COLO829 (cell line): ENCODE results near the gene HIF1A.
"Not testable (repeated sequence)": the region's sequence is repeated elsewhere in the genome, so short reads cannot be mapped to it uniquely, and the experiment has no call there.

Experiments
- DNase-seq: peaks from one replicate; pipeline ENCODE4 v3.0.0; 2012; ENCODE audit warnings: low spot score

HIF1A gene

GRCh38 chr14:61673305-61673704 is 22.0 kb upstream of the HIF1A start:
- no peak for DNase-seq

DNA sequence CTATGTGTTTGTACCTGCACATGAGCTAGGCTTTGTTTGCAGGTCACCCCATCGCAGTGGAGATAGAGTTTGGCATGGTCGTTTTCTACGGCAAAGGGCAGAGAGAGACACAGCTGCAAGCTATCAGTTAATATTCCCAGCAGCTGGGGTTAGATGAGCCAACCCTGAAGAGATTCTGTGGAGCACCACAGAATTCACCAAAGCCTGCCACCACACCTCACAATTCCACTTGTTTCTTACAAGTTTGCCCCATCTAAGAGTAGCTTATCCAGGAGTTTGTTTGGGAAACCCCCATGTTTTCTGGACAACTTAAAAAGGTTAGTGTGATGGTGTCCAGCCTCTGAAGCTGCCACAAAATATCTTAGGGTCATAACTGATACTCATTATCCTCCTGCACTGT is 20.0 kb upstream of the HIF1A start:
- DNase-seq, result no peak

- DNase-seq, result no peak
These were observed 17.8 kb upstream of the HIF1A start for GRCh38 chr14:61677479-61677878.

DNA sequence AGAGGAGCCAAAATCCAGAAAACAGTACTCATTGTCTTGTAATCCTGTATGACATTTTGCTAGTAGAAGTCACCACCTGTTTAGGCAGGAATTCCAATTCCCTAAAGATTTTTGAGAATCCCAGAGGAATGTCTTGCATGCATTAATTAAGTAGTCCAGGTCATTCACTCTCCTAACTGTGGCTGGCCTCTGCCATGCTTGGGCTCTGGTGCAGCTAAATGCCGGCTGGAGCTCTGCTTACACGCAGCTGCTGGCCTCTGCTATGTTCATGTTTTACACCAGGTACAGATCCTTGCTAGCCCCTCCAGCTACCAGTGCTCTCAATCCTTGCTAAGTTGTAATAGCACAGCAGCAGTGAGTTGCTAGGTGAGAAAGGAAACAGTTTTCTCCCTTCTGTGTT is 16.3 kb upstream of the HIF1A start:
- peak; percentile 48 for DNase-seq

DNA sequence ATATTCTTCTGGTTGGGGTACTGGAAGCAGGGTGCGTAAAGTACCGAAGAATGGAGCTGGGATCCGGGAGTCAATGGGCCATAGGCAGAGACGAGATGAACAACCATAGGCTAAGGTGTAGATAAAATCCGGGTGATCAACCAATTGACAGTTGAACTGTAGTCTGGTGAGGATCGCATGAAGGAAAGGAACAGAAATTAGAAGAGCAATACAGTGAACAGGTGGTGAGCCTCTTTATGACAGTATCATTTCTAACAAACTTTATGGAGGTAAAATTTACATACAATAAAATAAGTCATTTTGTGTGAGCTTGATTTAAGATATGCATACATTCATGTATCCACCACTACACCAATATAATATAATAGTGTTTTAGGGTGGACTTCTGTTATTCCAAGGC is 13.9 kb upstream of the HIF1A start:
- DNase-seq, result no peak

- no peak for DNase-seq
These were observed 12.2 kb upstream of the HIF1A start for GRCh38 chr14:61683108-61683507.

- DNase-seq, result no peak
These were observed 5.3 kb upstream of the HIF1A start for GRCh38 chr14:61690039-61690438.

GRCh38 chr14:61690982-61691381 is 4.3 kb upstream of the HIF1A start:
- DNase-seq, result no peak

GRCh38 chr14:61691495-61691894 is 3.8 kb upstream of the HIF1A start:
- no peak for DNase-seq

- no peak for DNase-seq
These were observed 1.3 kb upstream of the HIF1A start for GRCh38 chr14:61694039-61694438.

GRCh38 chr14:61695695-61696527 is 598 bp downstream of the HIF1A start:
- DNase-seq, result peak; percentile 28

GRCh38 chr14:61696753-61697318 is 1.5 kb downstream of the HIF1A start:
- DNase-seq, result no peak

DNA sequence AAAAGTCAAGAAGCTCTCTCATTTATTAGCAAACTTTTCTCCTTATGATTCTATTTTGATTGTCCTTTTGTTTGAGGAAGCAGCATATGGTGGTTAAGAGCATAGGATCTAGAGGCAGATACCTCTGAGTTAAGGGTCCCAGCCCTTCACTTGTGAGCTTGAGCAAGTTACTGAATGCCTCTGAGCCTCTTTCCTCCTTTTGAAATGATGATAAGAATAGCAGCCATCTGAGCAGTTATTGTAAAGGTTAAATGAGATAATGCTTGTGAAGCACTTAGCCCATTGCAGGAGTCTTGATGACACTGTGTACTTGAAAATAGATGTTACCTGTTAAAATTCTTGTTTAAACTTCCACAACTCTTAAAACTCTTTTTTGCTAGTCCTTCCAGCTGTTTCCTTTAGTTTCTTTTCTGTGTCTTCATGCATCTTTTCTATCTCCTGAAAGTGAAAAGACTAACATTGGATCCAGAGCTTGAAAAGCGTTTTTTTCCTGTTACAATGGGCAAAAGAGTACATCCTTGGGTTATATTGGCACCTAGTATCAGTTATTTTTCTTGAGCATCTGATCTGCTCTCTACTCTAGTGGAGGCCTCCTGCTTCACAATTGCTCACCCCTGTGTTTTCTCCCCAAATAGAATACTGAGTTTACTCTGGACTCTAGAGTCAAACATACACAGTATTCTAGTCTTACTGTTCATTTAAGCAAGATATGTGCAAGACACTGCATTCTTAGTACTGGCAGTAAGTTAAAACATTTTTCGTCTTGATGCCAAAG is 3.1 kb downstream of the HIF1A start:
- DNase-seq, result no peak

DNA sequence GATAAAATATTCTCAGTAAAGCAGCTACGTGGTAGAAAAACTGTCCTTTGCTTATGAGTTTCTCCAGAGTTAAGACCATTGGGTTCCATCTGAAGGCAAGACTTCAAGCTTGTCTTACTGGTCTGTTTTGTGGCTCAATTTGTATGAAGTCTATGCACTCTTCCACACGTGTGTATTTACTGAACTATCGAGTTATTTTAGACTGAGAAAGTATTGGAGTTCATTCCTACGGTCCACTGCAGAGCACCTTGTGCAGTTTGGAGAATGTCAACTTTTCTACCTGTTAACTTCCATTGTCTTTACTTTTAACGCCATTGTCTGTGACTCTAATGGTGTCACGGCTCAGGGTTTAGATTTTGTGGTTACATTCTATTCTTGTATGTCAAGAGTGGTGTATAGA is 3.7 kb downstream of the HIF1A start:
- DNase-seq, result no peak

DNA sequence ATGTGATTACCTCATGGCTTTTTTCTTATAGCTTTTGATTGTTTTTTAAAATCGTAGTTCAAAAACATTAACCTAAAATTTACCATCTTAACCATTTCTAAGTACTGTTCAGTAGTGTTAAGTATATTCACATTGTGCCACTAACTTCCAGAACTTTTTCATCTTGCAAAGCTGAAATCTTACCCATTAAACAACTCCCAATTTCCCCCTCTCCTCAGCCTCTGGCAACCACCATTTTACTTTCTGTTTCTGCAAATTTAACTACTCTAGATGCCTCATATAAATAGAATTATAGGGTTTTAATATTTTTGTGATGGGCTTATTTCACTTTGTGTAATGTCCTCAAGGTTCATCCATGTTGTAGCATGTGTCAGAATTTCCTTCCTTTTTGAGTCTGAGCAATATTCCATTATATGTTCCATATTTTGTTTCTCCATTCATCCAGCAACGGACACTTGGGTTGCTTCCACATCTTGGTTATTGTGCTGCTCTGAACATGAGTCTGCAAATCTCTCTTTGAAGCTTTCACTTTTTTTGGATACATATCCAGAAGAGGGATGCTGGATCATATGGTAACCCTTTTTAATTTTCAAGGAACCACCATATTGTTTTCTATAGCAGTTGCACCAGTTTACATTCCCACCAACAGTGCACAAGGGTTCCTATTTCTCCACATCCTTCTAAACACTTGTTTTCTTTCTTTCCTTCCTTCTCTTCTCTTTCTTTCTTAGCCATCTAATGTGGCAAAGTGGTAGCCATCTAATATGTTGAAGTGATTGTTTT is 5.0 kb downstream of the HIF1A start:
- no peak for DNase-seq

- no peak for DNase-seq
These were observed 6.6 kb downstream of the HIF1A start for GRCh38 chr14:61701946-61702345.

DNA sequence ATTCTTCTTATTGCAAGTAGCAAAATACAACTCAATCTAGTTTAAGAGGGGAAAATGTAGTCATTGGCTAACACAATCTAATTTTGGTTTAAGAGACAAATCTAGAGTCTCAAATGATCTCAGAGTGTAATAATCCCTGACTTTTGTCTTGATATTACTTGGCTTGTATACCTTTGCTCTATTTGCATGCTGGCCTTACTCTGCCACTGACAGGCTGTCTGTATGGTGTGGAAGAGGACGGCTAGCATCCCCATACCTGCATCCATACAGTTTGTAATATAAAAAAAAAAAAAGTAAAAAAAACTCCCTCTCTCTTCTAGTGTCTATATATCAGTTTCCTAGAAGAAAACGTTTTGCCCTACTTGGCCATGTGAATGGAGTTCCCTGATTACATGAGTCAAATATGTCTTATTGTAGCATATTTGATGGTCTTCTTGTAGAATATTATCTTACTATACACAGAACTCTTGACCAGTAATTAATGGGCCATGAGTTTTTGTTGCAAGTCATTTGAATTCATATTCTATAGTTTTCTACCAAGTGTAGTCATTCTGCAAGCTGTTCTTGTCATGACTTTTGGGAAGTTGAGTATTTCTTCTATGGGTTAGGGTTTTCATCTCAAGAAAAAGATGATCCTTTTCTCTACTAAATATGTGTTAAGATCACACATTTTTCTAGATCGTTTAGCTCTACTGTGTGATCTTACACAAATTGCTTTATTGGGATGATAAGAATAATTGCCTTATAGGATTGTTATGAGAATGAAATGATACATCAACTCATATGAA is 8.2 kb downstream of the HIF1A start:
- DNase-seq, result no peak

- no peak for DNase-seq
These were observed 9.2 kb downstream of the HIF1A start for GRCh38 chr14:61704554-61704953.

- DNase-seq, result no peak
These were observed 9.7 kb downstream of the HIF1A start for GRCh38 chr14:61705017-61705416.

- no peak for DNase-seq
These were observed 10.9 kb downstream of the HIF1A start for GRCh38 chr14:61706096-61706690.

DNA sequence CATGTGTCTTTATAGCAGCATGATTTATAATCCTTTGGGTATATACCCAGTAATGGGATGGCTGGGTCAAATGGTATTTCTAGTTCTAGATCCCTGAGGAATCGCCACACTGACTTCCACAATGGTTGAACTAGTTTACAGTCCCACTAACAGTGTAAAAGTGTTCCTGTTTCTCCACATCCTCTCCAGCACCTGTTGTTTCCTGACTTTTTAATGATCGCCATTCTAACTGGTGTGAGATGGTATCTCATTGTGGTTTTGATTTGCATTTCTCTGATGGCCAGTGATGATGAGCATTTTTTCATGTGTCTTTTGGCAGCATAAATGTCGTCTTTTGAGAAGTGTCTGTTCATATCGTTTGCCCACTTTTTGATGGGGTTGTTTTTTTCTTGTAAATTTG is 12.5 kb downstream of the HIF1A start:
- not testable (repeated sequence) for DNase-seq
